GM12875 (cell line): Measurements from ENCODE around the gene APH1B.

Experiments
- H3K4me3 ChIP-seq: one replicate; pipeline ENCODE4 v1.5.1; 2011; ENCODE audit warnings: low read depth, low read length, control low read depth
- TF ChIP-seq, protein P1 (sequence below): IDR thresholded peaks from 2 replicates; pipeline ENCODE4 v1.5.1; 2011; ENCODE audit warnings: low read depth, mild to moderate bottlenecking, control low read depth, inconsistent platforms, low read length, moderate library complexity, borderline replicate concordance; ENCODE audit not compliant: insufficient read depth

Gene APH1B

DNA sequence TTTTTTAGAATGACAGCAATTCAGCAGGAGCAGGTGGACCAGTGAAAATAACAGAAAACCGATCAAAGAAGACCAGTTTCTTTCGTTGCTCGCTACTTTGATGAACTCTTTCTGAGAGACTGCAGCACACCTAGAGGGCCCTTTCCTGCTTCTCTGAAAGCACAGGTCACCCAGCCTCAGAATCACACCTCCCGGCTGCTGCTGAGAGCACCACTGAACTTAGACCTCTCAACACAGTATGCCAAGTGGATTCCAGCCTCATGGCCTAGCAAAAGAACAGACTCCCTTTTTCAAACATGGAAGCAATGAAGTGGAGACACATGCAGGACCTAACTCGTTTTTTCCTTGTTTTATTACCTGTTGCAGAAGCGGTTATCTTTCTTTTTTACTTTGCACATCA, 13.9 kb upstream of the APH1B start:
- TF ChIP-seq, protein P1, sequence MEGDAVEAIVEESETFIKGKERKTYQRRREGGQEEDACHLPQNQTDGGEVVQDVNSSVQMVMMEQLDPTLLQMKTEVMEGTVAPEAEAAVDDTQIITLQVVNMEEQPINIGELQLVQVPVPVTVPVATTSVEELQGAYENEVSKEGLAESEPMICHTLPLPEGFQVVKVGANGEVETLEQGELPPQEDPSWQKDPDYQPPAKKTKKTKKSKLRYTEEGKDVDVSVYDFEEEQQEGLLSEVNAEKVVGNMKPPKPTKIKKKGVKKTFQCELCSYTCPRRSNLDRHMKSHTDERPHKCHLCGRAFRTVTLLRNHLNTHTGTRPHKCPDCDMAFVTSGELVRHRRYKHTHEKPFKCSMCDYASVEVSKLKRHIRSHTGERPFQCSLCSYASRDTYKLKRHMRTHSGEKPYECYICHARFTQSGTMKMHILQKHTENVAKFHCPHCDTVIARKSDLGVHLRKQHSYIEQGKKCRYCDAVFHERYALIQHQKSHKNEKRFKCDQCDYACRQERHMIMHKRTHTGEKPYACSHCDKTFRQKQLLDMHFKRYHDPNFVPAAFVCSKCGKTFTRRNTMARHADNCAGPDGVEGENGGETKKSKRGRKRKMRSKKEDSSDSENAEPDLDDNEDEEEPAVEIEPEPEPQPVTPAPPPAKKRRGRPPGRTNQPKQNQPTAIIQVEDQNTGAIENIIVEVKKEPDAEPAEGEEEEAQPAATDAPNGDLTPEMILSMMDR = no peak
- no peak overlapping the region for H3K4me3 ChIP-seq

DNA sequence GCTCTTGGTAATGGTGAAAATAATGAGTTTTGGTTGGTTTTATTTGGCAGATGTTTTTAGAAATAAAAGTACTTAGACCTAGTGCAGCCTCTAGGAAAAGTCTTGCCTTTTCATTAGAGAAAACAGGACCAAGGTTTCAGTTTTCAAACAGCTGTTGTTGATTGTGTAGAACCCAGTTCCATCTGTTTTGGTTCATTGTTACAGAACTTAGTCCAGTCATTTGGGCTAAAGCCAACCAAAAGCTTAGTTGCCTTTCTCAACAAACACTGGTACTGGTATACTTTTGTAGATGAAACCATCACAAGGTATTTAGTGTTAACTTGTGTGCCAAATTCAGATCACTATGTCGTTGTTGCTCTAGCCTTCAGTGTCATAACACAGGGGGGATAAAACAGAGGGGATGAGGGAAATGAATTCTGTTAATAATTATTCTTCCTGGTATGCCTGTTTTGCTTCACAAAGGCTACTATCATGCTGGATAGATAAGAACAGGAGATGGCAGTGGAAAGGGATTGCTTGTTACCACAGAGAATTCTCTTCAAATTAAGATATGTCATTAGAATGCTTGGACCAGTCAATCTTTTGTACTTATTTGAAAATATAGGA, 12.6 kb upstream of the APH1B start:
- TF ChIP-seq, protein P1 = no peak
- H3K4me3 ChIP-seq = no peak overlapping the region

DNA sequence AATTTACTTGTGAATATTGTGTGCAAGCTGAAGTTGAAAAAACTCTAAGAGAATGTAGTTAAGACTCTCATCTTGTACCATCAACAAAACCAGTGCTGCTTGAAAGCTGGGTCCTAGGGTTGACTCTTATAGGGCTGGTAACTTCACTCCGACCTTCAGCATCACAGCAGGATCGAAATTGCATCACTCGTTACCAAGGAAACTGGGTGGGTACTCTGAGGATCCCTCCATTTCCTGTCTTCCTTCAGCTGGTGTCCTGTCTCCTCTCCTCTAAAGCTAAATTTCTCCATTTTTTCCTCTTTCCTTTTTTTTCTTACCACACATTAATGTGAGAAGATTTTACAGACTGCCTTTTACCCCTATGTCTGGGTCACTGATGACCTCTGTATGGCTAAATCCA, 3.0 kb upstream of the APH1B start:
- H3K4me3 ChIP-seq = no peak overlapping the region
- TF ChIP-seq, protein P1 = no peak

DNA sequence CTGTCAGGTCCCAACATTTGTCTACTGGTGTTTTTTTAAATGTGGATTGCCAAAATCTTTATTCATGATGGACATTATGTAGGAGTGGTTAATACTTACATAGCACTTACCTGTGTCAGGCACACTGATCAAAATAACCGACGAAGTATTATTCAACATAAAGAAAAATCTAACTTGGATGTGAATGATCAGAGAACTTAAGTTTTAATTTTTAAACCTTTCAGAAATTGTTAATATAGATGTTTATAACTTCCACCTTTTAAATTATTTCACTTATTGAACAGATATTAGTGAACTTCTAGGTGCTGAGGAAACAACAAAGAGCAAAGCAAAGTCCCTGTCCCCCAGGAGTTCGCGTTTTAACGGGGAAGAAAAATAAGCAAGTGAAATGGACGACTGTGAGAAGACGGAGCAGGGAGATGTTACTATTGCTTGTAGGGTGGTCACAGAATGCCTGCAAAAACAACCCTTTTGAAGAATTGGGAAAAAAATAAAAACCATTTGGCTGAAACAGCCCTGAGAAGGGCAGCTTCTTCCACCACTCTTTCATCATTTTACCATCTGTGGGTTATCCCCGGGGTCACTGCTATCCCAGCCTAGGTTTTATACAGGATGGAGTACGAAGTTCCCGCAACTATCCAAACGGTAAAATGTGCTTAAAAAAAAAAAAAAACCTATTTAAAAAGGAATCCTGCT, 915 bp upstream of the APH1B start:
- TF ChIP-seq, protein P1 = no peak
- H3K4me3 ChIP-seq = peak overlapping the region; percentile 66

DNA sequence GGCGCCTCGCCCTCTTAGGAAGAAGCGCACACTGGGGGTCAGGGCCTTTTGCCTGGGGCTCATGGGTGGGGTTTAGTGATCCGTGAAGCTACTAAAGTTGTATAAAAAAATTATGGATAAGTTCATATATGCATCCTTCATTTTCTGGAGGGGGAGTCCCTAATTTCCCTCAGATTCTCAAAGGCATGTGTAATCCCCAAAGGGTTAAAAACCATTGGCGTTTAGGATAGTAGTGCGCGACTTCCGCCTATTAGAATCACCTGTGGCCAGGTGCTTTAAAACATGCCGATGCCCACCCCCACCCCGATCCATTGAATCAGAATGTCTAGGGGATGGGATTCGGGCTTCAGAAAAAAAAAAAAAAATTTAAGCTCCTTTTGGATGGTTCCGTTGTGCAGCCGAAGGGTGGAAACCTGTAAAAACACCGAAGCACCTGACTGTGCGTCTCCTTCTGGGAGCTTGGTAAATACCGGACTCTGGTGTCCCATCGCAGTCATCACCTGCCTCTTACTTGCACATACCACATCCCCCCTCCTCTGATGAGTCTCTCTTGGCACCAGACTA, 570 bp downstream of the APH1B start:
- TF ChIP-seq, protein P1 = no peak

DNA sequence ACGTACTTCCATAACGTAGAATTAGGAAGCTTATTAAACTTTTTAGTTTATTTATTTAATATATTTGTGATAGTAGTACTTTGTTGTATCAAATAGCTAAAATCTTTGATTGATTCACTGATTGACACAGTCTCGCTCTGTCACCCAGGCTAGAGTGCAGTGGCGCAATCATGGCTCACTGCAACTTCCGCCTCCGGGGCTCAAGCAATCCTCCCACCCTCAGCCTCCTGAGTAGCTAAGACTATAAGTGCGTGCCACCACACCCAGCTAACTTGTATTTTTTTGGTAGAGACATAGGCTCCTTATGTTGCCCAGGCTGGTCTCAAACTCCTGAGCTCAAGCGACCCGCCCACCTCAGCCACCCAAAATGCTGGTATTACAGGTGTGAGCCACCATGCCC, 5.7 kb downstream of the APH1B start:
- TF ChIP-seq, protein P1 = no peak
- no peak overlapping the region for H3K4me3 ChIP-seq

More for the DNA sequence above, 570 bp downstream of the APH1B start:
- H3K4me3 ChIP-seq = peak overlapping the region; percentile 81

DNA sequence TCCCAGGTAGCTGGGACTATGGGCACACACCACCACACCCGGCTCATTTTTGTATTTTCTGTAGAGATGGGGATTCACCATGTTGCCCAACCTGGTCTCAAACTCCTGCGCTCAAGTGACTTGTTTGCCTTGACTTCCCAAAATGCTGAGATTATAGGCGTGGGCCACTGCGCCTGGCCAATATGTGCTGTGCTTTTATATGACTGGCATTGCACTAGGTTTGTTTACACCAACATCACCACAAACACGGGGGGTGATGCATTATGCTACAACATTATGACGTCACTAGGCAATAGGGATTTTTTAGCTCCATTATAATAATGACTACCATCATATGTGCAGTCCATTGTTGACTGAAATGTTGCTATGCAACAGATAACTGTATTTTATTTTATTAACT, 6.9 kb downstream of the APH1B start:
- H3K4me3 ChIP-seq = no peak overlapping the region
- TF ChIP-seq, protein P1 = no peak
